NCI-H2227 (cell line): ENCODE data around the gene PRPF6.
A peak's percentile ranks its signal among the peaks of the same experiment; 100 is the strongest.
"Not testable (repeated sequence)": the region's sequence is repeated elsewhere in the genome, so short reads cannot be mapped to it uniquely, and the experiment has no call there.

Source experiments
- DNase-seq: peaks from one replicate; lab custom pipeline; 2025; ENCODE audit not compliant: unreplicated experiment; lab: John Stamatoyannopoulos, UW

PRPF6 gene

DNA sequence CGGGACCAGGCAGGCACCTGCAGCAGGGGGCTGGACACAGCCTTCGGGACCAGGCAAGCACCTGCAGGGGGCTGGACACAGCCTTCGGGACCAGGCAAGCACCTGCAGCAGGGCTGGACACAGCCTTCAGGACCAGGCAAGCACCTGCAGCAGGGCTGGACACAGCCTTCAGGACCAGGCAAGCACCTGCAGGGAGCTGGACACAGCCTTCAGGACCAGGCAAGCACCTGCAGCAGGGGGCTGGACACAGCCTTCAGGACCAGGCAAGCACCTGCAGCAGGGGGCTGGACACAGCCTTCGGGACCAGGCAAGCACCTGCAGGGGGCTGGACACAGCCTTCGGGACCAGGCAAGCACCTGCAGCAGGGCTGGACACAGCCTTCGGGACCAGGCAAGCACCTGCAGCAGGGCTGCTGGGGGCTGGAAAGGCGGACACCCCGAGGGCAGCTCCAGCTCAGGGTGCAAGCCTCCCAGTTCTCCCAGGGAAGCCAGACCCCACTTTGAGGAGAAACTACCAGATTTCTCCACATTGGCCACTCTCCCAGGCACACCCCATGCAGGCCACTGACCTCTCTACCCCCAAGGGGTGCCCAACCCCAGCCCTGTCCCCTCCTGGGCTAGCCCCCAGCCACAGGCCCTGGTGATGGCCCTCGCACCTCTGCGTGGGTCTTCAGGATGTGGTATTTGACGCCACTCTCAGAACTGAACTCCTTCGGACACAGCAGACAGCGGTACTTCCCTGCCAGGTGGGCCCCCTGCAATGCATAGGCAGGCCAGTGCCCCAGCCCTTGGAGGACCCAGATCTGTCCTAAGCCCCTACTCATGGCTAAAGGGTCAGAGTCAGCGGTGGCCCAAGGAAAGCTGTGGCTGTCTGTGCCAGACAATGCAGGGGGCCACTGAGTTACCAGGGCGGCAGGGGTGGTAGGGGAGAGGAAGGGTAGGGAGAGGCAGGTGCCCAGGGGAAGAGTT, 20.0 kb upstream of the PRPF6 start:
- DNase-seq, result not testable (repeated sequence)

DNA sequence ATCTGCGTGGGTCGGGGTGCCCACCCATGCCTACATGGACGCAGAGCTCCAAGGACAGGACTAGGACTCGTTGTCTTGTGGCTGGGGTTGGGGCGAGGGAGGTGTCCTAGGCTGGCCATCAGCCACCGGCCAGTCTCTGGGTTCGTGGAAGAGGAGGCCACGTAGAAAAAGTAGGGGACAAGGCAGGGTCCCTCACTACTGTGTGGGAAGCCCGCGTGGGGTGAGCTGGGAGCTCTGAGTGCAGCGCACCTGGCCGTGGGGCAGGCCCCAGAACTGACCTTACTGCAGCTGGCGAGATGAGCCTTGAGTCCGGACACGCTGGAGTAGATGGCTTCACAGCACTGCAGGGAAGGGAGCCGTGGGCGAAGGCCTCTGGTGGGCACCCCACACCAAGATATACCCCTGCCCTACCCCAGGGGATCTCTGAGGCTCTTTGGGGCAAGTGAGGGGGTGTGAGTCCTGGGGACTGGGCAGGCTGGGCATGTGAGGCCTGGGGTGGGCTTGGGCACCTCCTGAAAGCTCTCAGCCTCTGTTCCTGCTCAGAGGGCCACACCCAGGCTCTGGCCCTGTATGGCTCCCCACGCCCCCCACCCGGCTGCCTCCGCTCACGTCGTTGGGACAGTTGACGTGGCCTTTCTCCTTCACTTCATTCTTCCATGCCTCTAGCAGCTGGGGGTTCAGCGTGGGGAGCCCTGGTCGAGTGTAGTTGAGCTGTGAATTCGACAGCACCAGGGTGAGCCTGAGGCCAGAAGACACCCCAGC, 19.1 kb upstream of the PRPF6 start:
- no peak for DNase-seq

DNA sequence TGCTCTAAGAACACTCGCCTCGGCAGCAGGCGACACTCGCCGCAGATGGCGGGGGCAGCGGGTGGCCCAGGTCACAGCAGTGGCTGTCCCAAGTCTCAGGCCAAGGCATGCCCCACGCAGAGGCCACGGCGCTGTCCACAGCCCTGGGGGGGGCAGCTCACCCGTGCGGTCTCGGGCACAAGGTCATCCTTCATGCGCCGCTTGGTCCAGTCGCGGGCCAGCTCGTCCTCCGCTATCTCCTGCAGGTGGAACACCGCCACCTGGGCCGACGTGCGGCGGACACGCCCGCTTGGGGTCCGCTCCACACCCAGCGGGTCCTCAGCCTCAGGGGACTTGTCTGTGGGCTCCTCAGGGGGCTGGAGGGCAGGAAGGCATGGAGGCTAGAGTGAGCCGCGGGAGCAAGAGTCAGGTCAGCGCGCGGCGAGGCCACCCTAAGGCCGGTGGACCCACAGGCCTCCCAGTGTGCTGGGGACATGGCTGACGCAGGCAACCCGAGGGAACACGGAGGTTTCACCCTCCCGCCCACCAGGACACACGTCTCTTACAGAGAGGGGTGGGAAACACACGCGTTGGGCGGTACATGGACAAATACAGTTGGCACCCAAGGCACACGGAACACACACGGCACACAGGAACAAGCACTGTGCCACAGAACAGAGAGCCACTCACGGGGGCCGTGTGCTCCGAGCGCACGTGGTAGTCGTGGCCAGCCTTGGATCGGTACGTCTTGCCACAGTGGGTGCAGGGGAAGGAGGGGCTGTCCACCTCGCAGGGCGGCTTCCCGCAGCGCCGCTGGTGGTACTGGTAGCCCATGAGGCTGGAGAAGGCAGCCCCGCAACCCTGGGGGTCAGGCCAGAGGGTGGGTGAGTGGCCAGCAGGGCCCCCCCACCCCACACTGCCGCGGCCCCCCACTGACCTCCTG, 18.2 kb upstream of the PRPF6 start:
- DNase-seq, result no peak

DNA sequence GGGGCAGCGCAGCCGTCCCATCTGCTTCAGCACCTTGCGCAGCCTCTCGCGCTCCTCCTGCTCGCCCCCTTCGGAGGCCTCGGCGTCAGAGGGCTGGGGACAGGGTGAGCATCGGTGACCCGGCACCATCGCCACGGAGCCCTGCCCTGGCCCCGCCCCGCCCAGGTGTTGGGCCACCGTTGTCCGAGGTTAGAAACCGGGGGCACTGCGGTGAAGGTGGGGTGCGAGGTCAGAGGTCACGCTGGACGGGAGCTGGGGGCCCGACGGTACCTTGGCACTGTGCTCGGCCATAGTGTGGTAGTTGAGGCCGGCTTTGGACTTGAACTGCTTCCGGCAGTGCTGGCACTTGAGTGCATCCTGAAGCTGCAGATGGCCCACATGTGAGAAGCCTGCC, 17.6 kb upstream of the PRPF6 start:
- DNase-seq, result no peak

DNA sequence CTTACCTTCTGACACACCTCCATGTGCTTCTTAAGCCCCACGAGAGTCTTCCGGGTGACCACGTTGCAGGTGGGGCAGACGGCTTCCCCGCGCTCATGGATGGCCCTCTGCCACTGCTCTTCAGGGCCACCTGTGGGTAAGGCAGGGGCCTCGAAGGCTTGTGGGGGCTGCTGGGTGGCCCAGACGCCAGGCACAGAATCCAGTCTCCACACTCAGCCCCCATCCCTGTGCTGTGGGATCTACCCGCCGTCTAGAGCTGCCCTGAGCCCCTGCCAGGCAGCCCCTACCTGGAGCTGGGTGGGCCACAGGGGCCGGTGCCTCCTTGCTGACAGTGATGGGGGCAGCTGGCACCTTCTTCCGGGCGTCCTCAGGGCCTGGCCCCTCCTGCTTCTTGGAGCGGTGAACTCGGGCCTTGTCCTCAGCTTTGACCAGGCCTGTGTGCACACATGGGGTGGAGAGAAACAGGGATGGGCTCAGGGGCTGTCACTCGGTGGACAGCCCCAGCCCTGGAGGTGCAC, 17.1 kb upstream of the PRPF6 start:
- no peak for DNase-seq

DNA sequence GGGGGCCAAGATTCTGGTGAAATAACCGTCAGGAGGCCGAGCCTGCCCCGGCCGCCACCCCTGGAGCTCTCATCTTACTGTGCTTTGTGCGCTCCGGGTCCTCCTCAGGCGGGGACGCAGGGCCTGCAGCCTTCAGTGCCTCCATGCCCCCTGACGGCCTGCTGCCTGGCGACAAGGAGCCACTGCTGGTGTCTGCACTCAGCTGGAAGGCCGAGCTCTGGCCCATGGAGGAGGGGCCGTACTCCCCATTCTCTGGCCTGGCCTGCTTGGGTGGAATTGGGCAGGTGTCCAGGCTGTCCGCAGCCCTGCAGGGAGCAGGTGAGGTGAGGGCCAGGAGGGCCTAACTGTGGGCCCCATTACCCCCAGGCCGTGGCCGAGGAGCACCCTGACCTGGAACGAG, 16.5 kb upstream of the PRPF6 start:
- no peak for DNase-seq

DNA sequence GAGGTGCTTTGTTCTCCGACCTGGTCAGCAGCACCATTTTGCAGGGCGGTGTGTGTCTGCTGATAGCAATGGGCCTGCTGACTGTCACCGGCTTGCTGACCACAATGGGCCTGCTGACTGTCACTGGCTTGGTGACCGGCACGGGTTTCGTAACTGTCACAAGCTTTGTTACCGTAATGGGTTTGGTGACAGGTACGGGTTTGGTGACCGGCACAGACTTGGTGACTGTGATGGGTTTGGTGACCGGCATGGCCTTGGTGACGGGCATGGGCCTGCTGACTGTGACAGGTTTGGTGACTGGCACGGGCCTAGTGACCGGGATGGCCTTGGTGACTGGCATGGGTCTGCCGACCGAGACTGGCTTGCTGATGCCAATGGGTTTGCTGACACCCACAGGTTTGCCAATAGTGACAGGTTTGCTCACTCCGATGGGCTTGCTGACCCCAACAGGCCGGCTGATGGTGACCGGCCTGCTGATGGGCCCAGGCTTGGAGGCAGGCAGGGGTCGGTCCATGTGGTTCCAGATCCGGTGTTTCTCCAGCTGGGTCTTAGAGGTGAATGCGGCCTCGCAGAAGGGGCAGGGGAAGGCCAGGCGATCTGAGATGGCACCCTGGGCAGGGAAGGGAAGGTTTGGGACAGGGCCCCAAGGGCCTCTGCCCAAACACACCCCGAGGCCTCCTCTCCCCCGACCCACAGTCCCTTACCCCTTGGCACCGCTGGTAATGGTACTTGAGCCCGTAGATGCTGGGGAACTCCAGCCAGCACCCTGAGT, 14.6 kb upstream of the PRPF6 start:
- no peak for DNase-seq

DNA sequence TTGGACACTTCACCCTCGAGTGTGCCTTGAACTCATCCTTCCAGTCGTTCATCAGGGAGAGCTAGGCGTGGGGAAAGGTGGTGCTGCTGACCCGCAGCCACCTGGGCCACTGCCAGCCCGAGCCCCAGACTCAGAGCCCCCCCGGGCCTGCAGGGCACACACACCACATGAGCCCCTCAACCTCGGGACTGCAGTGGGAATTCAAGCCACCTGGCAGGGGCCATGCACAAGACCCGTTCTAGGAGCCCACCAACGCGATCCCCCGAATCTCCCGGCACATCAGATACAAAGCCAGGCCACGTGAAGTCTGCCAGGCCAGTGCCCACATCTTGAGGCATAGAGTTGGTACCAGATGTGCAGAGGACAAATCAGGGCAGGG, 14.0 kb upstream of the PRPF6 start:
- no peak for DNase-seq

DNA sequence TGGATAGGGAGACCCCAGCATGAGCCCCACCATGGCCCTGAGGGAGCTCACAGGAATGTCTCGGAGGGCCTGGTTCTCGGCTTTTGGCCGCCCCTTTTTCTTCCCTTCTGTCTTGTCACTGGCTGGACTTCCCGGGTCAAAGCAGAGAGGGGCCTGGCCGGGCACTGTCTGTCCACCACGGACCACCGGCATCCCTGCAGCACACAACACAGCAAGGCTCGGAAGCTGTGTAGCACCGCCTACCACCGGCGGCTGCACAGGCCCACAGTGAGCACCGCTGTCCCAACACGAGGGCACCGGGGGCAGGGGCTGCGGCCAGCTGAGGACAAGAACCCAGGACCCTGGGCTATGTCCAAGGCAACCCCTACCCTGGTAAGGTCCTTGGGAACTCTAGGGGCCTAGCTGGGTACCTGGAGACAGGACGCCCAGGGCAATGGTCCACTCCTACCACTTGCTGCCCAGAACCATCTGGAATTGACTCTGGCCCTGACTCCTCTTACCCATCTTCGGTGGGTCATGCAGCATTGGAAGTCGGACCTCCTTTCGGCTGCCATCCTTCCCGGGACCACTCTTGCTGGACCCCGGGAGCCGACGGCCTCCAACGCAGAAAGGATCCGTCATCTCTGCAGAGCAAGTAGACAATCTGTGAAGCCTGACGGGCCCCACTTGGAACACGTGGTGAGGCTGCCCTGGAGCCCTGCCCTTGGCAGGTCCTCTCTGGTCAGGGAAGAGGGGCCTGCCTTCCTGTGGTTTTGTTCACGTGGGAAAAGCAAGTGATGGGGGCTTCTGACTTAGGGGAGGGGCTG, 13.4 kb upstream of the PRPF6 start:
- DNase-seq, result no peak

DNA sequence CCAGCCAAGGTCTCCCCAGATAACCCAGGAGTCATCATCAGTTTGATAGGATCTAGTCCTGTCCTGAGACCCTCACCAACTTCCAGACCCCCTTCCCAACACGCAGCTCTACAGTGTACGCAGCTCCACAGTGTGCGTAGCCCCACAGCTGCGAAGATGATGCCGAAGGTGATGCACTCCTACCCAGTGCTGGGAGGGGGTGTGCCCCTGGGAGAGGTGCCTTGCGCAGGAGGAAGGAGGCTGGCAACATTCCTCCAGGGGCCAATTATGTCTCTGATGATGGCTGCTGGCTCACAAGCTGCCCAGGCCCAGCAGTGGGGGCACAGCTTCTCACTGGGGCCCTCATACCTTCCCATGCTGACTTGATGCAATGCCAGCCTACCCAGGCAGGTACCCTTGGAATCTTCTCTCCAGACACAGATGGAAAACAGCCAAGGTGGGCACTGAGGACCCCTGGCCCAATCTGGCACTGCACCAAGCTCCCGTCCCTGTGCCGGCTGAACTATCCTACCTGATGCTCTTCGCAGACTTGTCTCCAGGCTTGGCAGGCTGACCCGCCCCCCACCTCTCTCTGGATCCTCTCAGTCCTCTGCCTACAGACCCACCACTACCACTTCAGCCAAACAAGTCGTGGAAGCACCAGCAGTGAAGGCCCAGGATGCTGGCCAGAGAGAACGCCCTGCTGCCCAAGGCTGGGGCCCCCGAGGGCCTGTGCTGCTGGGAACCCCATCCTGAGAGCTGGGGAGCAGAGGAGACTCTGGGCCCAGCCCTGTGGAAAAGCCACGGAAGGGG, 12.6 kb upstream of the PRPF6 start:
- no peak for DNase-seq

DNA sequence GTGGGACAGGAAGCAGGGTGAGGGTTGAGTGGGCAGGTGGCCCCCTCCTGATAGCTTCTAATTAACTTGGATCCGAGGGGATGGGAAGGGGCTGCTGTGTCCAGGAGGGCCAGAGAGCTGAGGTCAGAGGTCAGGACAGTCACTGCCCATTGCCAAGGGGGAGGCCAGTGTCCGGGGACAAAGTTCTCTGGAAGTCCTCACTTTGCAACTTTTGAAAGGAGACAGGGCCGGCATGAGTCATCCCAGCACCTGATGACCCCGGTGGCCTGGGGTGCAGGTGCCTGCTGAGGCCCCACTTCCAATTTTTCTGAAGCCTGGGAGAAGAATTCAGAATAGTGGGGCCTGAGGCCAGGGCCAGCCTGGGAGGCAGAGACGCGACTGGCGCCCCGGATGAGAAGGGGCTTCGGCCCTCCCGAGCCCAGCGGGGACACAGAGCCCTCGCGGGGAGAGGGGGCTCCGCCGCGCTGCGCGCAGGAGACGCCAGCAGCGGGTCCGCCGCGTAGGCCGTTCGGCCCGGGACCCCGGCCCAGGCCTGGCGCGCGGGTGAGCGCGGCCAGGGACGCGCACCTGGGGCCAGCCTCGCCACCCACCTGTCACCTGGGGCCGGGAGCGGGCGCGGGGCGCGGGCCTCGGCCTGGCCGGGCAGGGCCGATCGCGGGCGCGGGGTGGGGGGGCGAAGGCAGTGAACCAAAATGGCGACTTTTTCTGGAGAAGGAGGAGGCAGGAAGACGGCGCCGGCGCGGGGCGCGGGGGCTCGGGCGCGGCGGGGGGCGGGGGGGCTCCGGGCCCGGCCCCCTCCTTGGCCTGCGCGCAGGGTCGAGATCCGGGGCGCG, 11.8 kb upstream of the PRPF6 start:
- peak; percentile 64 for DNase-seq

DNA sequence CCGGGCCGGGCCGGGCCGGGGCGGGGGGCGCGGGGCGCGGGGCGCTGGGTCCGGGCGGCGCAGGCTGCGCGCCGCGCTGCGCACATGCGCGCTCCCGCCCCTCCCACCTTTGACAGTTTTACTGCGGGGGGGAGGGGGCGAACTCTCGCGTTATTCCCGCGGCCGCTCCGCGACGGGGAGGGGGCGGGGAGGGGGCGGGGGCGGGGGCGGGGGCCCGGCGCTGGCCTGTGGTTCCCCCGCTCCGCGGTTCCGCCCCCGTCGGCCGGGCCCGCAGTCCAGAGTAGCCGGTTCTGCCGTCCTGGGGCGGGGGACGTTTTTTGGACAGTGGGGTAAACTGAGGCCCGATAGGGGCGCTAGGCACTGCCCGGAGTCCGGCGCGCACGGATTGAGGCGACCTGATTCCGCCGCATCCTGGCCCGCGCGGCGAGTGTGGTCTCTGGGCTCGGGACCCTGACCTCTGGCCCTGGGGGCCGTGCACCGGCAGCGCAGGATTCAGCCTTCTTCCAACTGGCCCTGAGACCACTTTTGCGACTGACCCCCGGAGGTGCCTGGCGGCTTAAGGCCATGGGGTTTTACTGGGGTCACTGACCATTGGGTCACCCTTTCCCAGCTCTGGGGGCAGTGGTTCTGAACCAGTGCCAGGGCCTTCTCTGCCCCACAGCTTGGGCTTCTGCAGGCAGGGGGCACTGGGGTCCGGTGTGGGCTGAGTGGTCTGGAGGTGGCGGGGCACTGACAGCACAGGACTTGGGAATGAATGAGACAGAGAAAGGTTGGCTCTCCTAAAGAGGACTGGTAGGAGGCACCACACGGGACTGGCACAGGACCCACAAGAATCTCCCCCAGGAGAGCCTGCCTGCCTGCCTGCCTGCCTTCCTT, 10.9 kb upstream of the PRPF6 start, which contains the start of gene ZNF512B:
ZNF512B (minus strand) TSS at position 93 of the 876 bp plus-strand sequence. CDS start 1,980 bp downstream, outside the sequence.
- peak; percentile 87 for DNase-seq

DNA sequence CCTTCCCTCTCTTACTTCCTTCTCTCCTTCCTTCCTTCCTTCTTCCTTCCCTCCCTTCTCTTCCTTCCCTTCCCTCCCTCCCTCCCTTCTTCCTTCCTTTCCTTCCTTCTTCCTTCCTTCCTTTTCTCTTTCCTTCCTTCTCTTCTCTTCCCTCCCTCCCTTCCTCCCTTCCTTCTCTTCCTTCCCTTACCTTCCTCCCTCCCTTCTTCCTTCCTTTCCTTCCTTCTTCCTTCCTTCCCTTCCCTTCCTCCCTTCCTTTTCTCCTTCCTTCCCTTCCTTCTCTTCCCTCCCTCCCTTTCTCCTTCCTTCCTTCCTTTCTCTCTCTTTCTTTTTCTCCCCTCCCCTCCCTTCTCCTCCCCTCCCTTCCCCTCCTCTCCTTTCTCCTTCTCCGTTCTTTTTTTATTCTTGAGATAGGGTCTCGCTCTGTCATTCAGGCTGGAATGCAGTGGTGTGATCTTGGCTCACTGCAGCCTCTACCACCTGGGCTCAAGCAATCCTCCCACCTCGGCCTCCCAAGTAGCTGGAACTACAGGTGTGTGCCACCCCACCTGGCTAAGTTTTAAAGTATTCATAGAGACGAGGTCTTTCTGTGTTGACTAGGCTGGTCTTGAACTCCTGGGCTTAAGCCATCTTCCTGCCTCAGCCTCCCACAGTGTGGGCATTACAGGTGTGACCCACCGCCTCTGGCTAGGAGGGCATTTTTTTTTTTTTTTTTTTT, 10.1 kb upstream of the PRPF6 start:
- DNase-seq, result no peak

DNA sequence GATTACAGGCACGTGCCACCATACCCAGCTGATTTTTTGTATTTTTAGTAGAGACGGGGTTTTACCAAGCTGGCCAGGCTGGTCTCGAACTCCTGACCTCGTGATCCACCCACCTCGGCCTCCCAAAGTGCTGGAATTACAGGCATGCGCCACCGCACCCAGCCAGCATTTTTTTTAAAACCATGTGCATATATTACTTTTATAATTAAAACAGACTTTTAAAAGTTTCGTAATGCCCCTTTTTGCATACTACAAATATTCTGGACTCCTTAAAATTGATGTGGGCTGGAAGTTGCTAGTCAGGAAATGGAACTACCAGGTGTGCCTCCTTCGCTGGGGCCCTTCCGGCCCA, 9.0 kb upstream of the PRPF6 start:
- not testable (repeated sequence) for DNase-seq

DNA sequence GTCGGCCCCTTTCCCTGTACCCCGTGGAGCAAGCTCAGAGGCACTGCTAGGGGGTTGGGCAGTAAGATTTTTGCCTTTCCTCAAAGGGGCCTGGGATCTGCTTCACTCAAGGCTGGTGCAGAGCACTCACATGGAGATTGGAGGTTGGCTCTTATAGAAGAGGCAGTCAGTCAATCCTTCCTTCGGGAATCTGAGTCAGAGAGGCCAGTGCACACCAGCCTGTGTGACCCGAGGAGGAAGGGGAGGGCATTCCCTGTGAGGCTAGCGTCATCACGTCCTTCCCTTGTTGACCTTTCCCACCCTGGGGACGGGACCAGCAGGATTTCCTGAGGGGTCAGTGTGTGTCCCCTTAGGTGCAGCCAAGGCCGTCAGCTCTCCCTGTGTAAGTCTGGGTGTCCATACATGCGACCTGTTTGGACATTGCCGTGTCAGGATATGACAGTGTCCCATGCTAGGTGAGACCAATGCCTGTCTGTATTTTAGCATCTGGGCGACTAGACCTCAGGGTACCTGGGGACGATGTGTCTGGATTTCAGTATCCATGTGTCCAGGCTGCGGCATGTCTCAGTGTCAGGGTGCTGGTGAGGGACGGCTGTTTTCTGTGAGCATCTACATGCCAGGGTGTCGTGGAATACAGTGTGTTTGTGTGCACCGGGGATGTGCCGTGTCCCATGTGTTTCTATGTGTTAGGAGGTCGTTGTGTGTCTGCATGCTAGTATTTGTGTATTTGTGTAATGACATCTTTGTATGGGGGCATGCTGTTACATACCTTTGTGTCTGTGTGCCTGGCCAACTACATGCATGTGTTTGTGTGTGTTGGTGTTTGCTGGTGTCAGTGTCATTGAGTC, 8.4 kb upstream of the PRPF6 start:
- no peak for DNase-seq
